Measurements from ENCODE around the gene CDH3. TPM values are rescaled to one million over a fixed set of nuclear protein-coding genes. Genes with fewer than 3 reads are reported as not detected.

CDH3 gene
- total and polyA plus RNA-seq, 10 of the 15 experiments (the other 5 are each of a cell fraction or from before 2014, with no cell fraction given) = 0.05 to 0.44 (median 0.12) TPM; not detected in 5

DNA sequence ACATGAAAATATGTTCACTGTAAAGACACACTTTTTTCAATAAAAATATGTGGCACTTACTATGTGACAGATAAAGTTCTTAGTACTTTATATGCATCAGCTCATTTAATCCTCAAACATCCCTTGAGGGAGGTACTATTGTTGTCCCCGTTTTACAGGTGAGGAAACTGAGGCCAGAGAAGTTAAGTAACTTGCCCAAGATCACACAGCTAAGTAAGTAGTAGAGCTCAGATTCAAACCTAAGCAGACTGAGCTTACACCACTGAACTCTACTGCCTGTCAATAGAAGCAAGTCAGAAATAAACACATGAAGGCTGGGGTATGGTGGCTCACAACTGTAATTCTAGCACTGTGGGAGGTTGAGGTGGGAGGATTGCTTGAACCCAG is 13.9 kb downstream of the CDH3 start (continued):
- TF ChIP-seq, protein P1, sequence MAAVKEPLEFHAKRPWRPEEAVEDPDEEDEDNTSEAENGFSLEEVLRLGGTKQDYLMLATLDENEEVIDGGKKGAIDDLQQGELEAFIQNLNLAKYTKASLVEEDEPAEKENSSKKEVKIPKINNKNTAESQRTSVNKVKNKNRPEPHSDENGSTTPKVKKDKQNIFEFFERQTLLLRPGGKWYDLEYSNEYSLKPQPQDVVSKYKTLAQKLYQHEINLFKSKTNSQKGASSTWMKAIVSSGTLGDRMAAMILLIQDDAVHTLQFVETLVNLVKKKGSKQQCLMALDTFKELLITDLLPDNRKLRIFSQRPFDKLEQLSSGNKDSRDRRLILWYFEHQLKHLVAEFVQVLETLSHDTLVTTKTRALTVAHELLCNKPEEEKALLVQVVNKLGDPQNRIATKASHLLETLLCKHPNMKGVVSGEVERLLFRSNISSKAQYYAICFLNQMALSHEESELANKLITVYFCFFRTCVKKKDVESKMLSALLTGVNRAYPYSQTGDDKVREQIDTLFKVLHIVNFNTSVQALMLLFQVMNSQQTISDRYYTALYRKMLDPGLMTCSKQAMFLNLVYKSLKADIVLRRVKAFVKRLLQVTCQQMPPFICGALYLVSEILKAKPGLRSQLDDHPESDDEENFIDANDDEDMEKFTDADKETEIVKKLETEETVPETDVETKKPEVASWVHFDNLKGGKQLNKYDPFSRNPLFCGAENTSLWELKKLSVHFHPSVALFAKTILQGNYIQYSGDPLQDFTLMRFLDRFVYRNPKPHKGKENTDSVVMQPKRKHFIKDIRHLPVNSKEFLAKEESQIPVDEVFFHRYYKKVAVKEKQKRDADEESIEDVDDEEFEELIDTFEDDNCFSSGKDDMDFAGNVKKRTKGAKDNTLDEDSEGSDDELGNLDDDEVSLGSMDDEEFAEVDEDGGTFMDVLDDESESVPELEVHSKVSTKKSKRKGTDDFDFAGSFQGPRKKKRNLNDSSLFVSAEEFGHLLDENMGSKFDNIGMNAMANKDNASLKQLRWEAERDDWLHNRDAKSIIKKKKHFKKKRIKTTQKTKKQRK (IDR thresholded peaks at IDR 0.05; ENCODE audit: low read depth, low read length) = no peak
- no peak for TF ChIP-seq SMAD5 (IDR thresholded peaks at IDR 0.05; ENCODE audit: low read depth)

DNA sequence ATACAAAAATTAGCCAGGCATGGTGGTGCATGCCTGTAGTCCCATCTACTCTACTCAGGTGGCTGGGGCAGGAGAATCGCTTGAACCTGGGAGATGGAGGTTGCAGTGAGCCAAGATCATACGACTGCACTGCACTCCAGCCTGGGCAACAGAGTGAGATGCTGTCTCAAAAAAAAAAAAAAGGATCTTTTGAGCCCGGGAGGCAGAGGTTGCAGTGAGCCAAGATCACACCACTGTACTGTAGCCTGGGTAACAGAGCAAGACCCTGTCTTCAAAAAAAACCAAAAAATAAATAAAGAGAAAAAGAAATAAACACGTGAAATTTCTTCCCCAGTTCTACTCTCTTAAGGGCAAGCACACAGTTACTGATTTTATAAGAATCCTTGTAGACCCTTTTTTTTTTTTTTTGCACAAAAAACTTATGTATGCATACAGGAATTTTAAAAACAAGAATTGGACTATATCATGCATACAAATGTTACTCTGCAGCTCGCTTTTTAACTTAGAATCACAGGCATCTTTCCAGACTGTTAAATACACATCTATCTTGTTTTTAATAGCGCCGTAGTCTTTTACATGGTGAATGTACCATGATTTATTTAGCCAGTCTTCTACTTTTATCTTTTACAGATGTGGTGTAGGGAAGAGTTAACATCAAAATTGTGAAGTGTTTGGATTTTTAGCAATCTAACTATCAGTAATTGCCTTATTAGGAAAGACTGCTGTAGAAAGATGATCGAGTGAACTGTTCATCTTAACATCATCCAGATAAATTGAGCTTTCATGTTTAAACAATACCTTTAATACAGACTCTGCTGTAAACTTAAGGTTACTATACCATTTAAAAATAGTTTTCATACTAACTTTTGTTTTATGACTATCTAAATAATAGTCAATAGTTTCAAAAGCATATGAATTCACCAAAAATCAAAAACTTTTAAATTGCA is 14.6 kb downstream of the CDH3 start:
- ATAC-seq (no peak), FAIRE-seq (no peak), DNase-seq (ENCODE audit: low read depth, low spot score) (no peak)
- H3K4me3 ChIP-seq = no peak overlapping the region
- POLR2A ChIA-PET = no interaction called here
- RAD21 ChIA-PET (ENCODE audit: unreplicated experiment) = interaction anchor here (1.3 kb wide), 1 partner anchor 12 kb away, joined by 3 read pairs; no protein-coding TSS in a partner anchor
- SMC1A ChIA-PET (ENCODE audit: uncharacterized antibody, unreplicated experiment) = interaction anchor here (1.3 kb wide), 1 partner anchor 12 kb away, joined by 3 read pairs; no protein-coding TSS in a partner anchor
- no peaks in the 10 kb centered on the region for H3K4me1 ChIP-seq (ENCODE audit: control insufficient read depth, insufficient read depth, low read length)
- H3K79me2 ChIP-seq (ENCODE audit: control insufficient read depth, insufficient read depth, low read length) = no peaks in the 10 kb centered on the region
- no peaks in the 10 kb centered on the region for H3K36me3 ChIP-seq (ENCODE audit: control insufficient read depth in 2 of 2, insufficient read depth in 2 of 2, low read length in 1 of 2)
- in situ Hi-C loops (cut with MboI) (no loop called here), intact Hi-C loops (cut with micrococcal nuclease; ENCODE audit: unreplicated experiment) (no loop called here)
- no peak overlapping the region for H3K27ac ChIP-seq (ENCODE audit: control insufficient read depth, insufficient read depth)
- CTCF ChIA-PET = interaction anchor here (0.5 kb wide), 1 partner anchor 187 kb away, joined by 3 read pairs; no protein-coding TSS in a partner anchor
- H3K27me3 ChIP-seq (replicated peaks in 1 of 2; ENCODE audit: control insufficient read depth in 2 of 2, insufficient read depth in 2 of 2, low read length in 1 of 2) = no peaks in the 10 kb centered on the region; a peak in 1 of 4 replicates
- H3K9me3 ChIP-seq (replicated peaks; ENCODE audit: control insufficient read depth, insufficient read depth, low read length) = no peaks in the 10 kb centered on the region
- no peak overlapping the region for H2AFZ ChIP-seq (ENCODE audit: control insufficient read depth, low read depth, low read length)
- no peak overlapping the region for H3K9ac ChIP-seq (ENCODE audit: control insufficient read depth, insufficient read depth, low read length)
- no peak overlapping the region for H3K4me2 ChIP-seq (ENCODE audit: control insufficient read depth, insufficient read depth)
- 20% methylated on average over 8 of the region's 8 CpGs for WGBS (ENCODE audit: insufficient coverage, insufficient replicate concordance, low lambda C conversion rate, missing lambda C conversion rate)
- BruUV-seq (replicated peaks) = no TSS peak
- no peaks in the 10 kb centered on the region for H4K20me1 ChIP-seq (ENCODE audit: control insufficient read depth, insufficient read depth)
- TF ChIP-seq, protein P2, sequence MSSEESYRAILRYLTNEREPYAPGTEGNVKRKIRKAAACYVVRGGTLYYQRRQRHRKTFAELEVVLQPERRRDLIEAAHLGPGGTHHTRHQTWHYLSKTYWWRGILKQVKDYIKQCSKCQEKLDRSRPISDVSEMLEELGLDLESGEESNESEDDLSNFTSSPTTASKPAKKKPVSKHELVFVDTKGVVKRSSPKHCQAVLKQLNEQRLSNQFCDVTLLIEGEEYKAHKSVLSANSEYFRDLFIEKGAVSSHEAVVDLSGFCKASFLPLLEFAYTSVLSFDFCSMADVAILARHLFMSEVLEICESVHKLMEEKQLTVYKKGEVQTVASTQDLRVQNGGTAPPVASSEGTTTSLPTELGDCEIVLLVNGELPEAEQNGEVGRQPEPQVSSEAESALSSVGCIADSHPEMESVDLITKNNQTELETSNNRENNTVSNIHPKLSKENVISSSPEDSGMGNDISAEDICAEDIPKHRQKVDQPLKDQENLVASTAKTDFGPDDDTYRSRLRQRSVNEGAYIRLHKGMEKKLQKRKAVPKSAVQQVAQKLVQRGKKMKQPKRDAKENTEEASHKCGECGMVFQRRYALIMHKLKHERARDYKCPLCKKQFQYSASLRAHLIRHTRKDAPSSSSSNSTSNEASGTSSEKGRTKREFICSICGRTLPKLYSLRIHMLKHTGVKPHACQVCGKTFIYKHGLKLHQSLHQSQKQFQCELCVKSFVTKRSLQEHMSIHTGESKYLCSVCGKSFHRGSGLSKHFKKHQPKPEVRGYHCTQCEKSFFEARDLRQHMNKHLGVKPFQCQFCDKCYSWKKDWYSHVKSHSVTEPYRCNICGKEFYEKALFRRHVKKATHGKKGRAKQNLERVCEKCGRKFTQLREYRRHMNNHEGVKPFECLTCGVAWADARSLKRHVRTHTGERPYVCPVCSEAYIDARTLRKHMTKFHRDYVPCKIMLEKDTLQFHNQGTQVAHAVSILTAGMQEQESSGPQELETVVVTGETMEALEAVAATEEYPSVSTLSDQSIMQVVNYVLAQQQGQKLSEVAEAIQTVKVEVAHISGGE (CRISPR knock-in tag; IDR thresholded peaks at IDR 0.05) = no peak
- TF ChIP-seq, protein P3, sequence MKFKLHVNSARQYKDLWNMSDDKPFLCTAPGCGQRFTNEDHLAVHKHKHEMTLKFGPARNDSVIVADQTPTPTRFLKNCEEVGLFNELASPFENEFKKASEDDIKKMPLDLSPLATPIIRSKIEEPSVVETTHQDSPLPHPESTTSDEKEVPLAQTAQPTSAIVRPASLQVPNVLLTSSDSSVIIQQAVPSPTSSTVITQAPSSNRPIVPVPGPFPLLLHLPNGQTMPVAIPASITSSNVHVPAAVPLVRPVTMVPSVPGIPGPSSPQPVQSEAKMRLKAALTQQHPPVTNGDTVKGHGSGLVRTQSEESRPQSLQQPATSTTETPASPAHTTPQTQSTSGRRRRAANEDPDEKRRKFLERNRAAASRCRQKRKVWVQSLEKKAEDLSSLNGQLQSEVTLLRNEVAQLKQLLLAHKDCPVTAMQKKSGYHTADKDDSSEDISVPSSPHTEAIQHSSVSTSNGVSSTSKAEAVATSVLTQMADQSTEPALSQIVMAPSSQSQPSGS (IDR thresholded peaks at IDR 0.05; ENCODE audit: low read length) = no peak
- TF ChIP-seq NR2C2 (IDR thresholded peaks at IDR 0.05; ENCODE audit: borderline replicate concordance, control insufficient read depth, insufficient read length, low read depth) (no peak), FOXM1 (IDR thresholded peaks at IDR 0.05; ENCODE audit: low read depth, low read length) (no peak), POLR2AphosphoS2 (IDR thresholded peaks at IDR 0.05; ENCODE audit: low read depth, low read length) (no peak), IRF4 (IDR thresholded peaks at IDR 0.05; ENCODE audit: low read depth, low read length) (no peak), RAD21 (IDR thresholded peaks at IDR 0.05; ENCODE audit: insufficient read depth, low read depth, low read length) (no peak), CEBPB (IDR thresholded peaks at IDR 0.05; ENCODE audit: borderline replicate concordance in 1 of 2, low read depth in 2 of 2, low read length in 2 of 2) (no peak), CREM (IDR thresholded peaks at IDR 0.05; ENCODE audit: low read depth) (no peak), BCL11A (IDR thresholded peaks at IDR 0.05; ENCODE audit: low read depth, low read length) (no peak)
